Tibial nerve (tissue), 3 donors: Measurements from ENCODE around the gene SSH3.

Source experiments
- CTCF ChIP-seq, 5 experiments: fragments of 200-600 bp in 3 of 5; fragments of 450-650 bp in 2 of 5; sonication (generic) in 3 of 5; IDR thresholded peaks; one replicate each; pipeline ENCODE4 v1.5.1; 2016 to 2019; ENCODE audit warnings: antibody characterized with exemption in 5 of 5, mild to moderate bottlenecking in 3 of 5, moderate library complexity in 2 of 5
- POLR2A ChIP-seq, 2 donors: fragments of 450-650 bp; IDR thresholded peaks; one replicate each; pipeline ENCODE4 v1.6.1; 2017; ENCODE audit warnings: antibody characterized with exemption in 2 of 2, mild to moderate bottlenecking in 2 of 2, moderate library complexity in 2 of 2

- TF ChIP-seq CTCF (IDR thresholded peaks at IDR 0.05) (no peak), POLR2A (IDR thresholded peaks at IDR 0.05) (no peak)
These were observed 4.5 kb upstream of the SSH3 start for GRCh38 chr11:67298786-67299185.
